MM.1S (cell line): Measurements from ENCODE around the gene AKAP9.

Experiments
- EZH2 ChIP-seq: fragments of 300-600 bp; sonication (generic); optimal IDR thresholded peaks from 2 replicates; pipeline ENCODE3; 2017; ENCODE audit warnings: low read depth, mild to moderate bottlenecking, antibody characterized with exemption, low read length, mixed read lengths
- EZH2phosphoT487 ChIP-seq: fragments of 300-600 bp; sonication (generic); IDR thresholded peaks from 2 replicates; pipeline ENCODE4 v1.6.1; 2018; ENCODE audit warnings: antibody characterized with exemption, low read length
- TF ChIP-seq, protein P1 (sequence below): fragments of 300-600 bp; sonication (generic); IDR thresholded peaks from 2 replicates; pipeline ENCODE4 v1.5.1; 2016; ENCODE audit warnings: antibody characterized with exemption, low read length, mixed read lengths

GRCh38 chr7:92028686-92029085 is 88.0 kb downstream of the AKAP9 start:
- TF ChIP-seq, protein P1, sequence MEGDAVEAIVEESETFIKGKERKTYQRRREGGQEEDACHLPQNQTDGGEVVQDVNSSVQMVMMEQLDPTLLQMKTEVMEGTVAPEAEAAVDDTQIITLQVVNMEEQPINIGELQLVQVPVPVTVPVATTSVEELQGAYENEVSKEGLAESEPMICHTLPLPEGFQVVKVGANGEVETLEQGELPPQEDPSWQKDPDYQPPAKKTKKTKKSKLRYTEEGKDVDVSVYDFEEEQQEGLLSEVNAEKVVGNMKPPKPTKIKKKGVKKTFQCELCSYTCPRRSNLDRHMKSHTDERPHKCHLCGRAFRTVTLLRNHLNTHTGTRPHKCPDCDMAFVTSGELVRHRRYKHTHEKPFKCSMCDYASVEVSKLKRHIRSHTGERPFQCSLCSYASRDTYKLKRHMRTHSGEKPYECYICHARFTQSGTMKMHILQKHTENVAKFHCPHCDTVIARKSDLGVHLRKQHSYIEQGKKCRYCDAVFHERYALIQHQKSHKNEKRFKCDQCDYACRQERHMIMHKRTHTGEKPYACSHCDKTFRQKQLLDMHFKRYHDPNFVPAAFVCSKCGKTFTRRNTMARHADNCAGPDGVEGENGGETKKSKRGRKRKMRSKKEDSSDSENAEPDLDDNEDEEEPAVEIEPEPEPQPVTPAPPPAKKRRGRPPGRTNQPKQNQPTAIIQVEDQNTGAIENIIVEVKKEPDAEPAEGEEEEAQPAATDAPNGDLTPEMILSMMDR, result no peak
- TF ChIP-seq EZH2phosphoT487 (no peak), EZH2 (no peak)
